ENCODE results near the gene CDCA7.
"Not testable (repeated sequence)": the region's sequence is repeated elsewhere in the genome, so short reads cannot be mapped to it uniquely, and the experiment has no call there.

CDCA7 gene

DNA sequence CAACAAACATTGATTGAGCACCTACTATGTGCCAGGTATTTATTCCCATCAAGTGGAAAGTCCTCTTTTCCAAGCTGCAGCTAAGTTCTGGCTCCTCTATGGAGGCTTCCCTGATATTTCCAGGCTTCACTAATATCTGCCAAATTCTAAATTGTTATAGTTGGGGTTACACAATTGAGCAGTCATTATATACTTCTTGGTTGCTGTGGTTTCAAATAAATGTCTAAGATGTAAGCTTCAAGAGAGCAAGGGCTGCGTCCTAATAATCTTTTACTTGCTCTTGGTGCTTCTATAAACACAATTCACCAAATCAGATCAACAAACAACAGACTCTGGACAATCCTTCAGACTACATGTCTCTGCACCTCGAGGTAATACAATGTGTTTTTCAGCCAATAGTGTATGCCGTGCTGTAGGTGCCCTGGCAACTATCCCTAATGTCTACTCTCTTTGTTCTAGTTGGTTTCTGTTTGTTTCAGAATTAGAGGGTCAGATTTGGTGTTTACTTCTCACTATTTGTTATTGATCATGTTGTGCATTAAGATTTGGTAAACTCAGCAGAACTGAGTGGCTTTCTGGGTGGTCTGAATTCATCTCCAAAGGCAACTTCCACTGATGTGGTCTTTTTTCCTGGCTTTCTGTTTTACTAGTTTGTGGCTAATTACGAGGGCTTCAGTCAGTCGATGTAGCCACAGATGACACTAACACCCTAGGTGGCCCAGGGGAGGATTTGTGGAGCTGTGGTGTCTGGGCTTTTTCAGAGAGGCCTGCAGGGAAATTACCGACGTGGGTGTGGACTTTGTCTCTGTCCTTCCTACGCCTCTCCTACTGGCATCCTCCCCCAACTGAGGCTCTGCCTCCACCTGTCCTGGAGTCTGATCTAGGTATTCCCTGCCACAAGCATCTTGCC lies 50.4 kb downstream of the CDCA7 start:
- no peak for DNase-seq (ENCODE audit: low read depth)

DNA sequence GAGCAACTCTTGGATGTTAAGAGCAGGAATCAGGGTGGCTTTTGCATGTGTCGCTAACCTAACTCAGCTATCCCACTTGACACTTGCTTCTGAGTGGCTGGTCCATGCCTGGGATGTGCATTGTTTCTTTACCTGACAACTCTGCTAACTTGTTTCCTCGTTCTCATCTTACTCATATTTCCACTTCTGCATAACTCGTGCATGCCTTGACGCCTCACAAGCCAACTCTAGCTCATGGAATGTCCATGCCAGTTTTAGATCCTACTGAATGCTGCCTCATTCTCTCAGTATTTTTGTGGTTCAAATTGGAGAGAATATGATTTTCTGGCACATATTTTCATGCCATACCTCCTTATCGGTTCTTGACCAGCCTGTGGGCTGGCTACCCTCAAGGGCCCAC lies 52.5 kb downstream of the CDCA7 start:
- DNase-seq (ENCODE audit: low read depth), result no peak

DNA sequence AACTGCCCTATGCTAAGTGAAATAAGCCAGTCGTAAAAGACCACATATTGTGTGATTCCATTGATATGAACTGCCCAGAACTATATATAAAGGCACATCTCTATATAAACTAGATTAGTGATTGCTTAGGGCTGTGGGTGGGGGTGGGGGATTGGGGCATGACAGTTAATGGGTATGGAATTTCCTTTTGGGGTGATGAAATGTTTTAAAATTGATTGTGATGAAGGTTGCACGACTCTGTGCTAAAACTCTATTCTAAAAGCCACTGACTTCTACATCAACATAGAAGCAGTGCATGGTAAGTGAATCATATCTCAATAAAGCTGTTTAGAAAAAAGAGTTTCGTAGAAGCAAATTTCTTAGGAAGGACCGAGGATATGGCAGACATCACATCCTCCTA lies 53.0 kb downstream of the CDCA7 start:
- no peak for DNase-seq (ENCODE audit: low read depth)

DNA sequence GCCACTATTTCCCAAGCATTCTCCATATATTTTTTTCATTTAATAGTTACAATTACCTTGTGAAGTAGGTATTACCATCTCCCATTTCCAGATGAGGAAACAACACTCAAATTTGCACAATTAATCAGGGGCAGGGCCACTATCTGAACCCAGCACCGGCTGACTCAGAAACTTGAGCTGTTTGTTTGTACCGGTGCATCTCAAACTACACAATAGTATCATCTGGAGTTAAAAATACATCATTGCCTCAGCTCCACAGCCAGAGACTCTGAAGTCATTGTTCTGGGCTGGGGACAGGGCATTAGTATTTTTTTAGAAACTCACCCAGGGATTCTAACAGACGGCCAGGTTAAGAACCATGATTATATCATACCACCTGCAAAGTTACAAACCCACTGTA lies 55.9 kb downstream of the CDCA7 start:
- no peak for DNase-seq (ENCODE audit: low read depth)

- DNase-seq (ENCODE audit: low read depth), result no peak
Observed at GRCh38 chr2:173412628-173413027, 58.0 kb downstream of the CDCA7 start.

DNA sequence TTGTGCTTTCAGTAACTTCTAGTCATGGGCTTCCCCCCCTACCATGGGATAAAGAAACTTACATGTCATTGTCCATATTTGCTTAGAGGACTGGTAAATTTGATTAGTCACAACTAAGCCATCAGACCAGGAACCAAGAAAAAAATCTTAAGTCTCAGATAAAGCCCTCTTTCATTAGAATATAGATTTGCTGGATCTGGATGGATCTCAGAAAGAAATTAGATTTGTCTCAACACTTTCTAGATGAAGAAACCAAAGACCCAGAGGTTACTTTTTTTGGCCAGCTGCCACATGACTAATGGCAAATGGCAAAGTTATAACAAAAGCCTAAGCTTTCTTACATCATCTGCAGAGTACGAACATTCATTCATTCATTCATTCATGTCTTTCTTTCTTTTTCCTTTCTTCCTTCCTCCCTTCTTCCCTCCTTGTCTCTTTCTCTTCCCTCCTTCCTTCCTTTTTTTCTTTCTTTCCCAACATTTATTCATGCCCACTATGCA lies 60.2 kb downstream of the CDCA7 start:
- DNase-seq (ENCODE audit: low read depth), result no peak

DNA sequence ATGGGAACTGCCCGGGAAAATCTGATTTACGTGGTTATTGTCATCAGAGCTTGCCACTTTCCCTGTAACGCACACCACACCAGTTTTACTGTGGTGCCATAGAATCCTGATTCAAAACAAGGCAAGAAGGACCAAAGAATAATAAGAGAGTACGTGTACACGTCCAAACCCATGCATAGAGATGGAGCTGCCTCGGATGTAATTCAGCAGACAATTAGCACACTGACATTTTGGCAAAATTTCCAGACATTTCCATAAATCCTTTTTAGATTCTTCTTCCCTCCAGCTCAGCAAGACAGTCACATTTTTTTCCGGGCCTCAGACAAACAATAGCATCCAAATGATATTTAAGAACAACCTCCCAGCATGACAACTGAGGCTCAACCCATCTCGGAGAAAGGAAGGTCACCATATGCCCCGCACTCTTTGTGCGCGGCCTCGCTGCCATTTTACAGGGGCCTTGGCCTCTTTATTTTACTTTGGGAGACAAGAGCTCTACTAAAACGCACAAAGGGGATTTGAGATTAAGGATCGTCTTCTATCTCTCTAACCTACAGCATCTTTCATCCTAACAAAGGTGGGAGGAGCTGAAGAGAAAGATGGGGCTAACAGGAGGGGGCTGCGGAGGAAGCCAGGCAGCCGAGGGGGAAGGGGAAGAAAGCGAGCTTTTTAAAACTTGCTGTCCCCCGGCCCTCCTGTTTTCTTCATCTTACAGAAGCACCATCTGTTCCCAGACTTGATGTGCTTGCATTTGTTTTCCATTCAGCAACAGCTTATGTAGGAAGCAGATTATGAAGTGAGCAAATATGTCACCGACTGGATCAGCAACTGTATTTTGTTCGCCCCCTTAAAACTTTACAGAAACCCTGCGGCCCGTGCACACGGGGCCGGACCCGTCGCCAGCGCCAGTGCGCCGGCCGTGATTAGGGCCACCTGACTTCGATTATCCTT lies 61.0 kb downstream of the CDCA7 start:
- DNase-seq (ENCODE audit: low read depth), result no peak

GRCh38 chr2:173416415-173417152 lies 61.9 kb downstream of the CDCA7 start:
- DNase-seq (ENCODE audit: low read depth), result not testable (repeated sequence)

- no peak for DNase-seq (ENCODE audit: low read depth)
Observed at GRCh38 chr2:173417341-173417740, 62.7 kb downstream of the CDCA7 start.

GRCh38 chr2:173417802-173418201 lies 63.1 kb downstream of the CDCA7 start:
- DNase-seq (ENCODE audit: low read depth), result no peak
